ENCODE measurements around the gene PNMT.

Gene PNMT

DNA sequence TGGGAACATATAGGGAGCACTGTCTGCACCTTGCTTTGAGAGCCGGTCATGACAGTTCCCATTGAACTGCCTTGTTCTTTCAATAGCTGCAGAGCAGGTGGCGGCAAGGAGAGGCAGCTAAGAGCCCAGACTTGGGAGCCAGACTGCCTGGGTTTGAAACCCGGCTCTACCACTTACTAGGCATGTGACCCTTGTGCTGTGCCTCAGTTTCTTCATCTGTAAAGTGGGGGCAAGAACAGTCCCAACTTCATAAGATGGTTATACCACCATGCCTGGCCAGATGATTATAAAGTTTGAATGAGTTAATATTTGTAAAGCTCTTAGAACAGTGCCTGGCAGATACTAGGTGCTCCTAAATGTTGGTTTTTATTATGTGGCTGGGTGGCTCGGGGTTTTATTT lies 46.0 kb downstream of the PNMT start:
- no peak for DNase-seq

DNA sequence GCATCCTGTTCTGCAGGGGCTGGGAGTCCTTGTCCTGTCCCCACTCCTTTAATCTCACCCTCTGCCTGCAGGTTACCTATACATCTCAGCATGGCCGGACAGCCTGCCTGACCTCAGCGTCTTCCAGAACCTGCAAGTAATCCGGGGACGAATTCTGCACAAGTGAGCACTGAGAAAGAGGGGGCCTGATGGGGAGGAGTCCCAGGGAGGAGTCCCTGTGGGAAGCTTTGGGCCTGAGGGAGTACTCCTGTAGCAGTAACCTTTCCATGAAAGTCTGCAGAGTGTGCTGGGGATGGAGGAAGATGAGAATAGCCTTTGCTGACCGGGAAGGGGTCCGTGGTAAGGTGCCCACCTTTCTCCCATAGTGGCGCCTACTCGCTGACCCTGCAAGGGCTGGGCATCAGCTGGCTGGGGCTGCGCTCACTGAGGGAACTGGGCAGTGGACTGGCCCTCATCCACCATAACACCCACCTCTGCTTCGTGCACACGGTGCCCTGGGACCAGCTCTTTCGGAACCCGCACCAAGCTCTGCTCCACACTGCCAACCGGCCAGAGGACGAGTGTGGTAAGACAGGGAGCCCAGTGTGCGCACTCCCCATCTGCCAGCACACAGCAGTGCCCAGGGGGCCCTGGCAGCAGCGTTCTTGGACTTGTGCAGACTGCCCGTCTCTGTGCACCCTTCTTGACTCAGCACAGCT lies 47.3 kb downstream of the PNMT start:
- no peak for DNase-seq

DNA sequence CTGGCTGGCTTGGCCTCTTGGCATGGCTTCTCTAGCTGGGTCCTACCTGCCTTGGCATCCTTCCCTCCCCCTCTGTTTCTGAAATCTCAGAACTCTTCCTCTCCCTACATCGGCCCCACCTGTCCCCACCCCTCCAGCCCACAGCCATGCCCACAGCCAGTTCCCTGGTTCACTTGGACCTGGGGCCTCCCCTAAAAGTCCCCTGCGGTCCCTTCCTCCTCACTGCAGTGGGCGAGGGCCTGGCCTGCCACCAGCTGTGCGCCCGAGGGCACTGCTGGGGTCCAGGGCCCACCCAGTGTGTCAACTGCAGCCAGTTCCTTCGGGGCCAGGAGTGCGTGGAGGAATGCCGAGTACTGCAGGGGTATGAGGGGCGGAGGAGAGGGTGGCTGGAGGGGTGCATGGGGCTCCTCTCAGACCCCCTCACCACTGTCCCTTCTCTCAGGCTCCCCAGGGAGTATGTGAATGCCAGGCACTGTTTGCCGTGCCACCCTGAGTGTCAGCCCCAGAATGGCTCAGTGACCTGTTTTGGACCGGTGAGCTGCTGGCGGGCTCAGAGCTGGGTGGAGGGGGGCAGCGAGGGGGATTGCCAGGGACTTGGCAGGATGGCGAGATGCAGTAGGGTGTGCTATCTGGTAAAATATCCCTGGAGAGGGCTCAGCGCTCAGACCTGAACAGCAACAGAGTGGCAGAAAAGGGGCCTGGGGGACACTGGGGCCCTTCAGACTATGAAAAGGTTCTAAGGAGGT lies 48.0 kb downstream of the PNMT start:
- DNase-seq: no peak

DNA sequence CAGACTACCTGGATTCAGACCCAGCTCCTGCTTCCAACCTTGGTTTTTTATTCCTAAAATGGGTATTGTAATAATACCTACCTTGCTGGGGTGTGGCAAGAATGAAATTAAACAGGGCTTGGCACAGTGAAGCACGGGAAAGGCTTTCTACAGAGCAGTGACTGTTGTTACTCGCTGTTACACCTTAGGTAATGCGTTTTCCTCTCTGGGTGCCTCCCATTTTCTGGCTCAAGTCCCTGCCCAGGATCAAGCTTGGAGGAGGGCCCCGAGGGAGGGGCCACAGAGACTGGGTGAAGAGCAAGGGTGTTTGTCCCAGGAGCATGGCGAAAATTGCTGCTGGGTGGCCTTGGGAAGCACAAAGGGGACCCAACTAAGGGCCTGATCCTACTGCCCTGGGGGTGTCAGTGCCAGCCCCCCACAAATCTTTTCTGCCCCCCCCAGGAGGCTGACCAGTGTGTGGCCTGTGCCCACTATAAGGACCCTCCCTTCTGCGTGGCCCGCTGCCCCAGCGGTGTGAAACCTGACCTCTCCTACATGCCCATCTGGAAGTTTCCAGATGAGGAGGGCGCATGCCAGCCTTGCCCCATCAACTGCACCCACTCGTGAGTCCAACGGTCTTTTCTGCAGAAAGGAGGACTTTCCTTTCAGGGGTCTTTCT lies 48.8 kb downstream of the PNMT start:
- no peak for DNase-seq

DNA sequence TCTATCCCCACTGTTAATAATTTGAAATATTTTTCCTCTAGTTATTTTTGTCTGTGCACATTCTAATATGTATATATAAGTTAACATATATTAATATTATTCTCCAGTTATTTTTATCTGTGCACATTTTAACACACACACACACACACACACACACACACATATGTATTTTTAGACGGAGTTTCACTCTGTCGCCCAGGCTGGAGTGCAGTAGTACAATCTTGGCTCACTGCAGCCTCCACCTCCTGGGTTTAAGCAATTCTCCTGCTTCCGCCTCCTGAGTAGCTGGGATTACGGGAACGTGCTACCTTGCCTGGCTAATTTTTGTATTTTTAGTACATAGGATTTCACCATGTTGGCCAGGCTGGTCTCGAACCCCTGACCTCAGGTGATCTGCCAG lies 49.4 kb downstream of the PNMT start:
- no peak for DNase-seq

DNA sequence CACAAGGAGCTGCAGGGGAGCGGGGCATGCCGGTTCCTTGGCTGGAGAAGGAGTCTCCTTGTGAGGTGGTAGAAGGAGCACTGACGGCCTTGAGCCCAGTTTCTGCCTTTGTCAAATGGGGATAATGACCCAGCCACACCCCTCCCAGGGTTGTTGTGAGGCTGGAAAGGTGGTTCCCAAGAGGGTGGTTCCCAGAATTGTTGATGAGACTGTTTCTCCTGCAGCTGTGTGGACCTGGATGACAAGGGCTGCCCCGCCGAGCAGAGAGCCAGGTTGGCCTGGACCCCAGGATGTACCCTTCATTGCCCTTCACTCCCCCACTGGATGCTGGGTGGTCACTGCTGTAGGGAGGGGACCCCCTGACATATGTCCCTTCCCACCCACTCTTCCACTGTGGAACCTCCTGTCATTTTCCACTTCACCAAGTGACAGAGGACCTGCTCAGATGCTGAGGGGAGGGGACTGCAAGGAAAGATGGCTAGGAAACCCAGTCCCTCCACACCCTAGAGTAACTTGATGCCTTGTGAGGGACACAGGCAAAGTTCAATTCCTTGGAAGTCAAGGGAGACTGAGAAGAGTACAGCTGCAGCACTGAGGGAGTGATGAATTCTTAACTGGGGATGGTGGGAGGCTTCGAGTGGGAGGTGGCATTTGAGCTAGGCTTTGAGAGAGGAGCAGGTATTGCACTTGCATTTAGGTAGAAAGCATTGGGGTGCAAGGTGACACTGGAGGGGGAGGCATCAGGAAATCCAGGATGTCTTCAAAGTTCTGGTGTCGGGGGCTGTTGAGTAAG lies 51.5 kb downstream of the PNMT start:
- no peak for DNase-seq

All from activated CD4-positive, alpha-beta T cell treated with anti-CD3 and anti-CD28 coated beads, Interleukin-10, Interleukin-2, amounts not matched to agents 100 ng/mL and 50 ng/mL, durations not matched to agents 16 hours and 8 hours (primary cell).